HG02938 (cell line): Measurements from ENCODE around the gene HDAC2.
"Not testable (repeated sequence)": the region's sequence is repeated elsewhere in the genome, so short reads cannot be mapped to it uniquely, and the experiment has no call there.

Source experiments
- ATAC-seq: cut with Tn5 transposase; IDR thresholded peaks from one replicate; pipeline ENCODE4 v1.9.1; 2021; ENCODE audit warnings: mild to moderate bottlenecking, moderate library complexity; ENCODE audit not compliant: unreplicated experiment

The HDAC2 gene

GRCh38 chr6:113920663-113921267 lies 50.2 kb downstream of the HDAC2 start:
- peak; percentile 88 for ATAC-seq

DNA sequence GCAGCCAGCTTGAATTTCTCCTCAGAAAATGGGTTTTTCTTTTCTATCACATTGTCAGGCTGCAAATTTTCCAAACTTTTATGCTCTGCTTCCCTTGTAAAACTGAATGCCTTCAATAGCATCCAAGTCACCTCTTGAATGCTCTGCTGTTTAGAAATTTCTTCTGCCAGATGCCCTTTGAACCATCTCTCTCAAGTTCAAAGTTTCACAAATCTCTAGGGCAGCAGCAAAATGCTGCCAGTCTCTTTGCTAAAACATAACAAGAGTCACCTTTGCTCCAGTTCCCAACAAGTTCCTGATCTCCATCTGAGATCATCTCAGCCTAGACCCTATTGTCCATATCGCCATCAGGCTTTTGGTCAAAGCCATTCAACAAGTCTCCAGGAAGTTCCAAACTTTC lies 60.7 kb downstream of the HDAC2 start:
- ATAC-seq, result not testable (repeated sequence)

DNA sequence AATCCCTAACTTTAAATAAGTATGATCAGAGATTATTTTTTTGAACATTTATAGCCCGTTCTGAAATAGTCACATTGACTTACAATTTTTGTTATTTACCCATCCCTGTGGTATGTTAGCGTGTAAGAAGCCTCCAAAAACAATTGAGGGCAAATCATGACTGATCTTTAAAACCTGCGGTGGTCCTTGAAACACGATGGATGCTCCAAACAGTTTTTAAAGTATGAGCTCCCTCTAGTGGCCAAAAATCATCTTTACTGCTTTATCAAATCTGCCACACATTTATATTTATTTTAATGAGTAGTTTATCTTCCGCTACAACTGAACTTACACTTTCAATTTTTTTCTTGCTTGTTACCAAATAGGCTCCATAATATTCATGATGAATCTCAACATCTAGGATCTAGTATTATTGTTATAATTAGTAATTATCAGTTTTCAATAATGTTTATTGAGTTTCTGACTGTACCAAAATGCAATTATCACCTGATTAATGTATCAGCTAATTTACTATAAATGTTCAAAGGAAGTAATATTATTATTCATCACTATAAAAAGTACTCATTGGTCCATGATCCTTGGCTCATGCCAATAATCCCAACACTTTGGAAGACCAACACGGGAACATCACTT lies 61.6 kb downstream of the HDAC2 start:
- ATAC-seq, result no peak

DNA sequence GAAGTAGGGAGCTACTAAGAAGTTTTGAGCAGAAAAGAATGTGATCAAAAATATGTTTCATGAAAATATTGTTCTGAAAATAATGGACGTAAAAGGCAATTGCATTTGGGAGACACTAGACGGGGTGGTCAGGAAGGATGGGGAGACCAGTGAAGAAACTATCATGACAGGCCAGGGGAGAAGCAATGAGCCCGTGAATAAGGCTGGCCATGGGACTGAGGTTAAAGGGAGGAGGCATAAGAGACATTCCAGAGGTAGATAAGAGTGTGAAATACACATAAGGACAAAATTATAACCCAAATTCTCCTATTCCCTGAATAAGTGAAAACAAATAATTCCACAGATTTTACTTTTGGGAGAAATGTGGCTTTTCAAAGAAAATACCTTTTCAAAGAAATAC lies 62.1 kb downstream of the HDAC2 start:
- ATAC-seq, result no peak

DNA sequence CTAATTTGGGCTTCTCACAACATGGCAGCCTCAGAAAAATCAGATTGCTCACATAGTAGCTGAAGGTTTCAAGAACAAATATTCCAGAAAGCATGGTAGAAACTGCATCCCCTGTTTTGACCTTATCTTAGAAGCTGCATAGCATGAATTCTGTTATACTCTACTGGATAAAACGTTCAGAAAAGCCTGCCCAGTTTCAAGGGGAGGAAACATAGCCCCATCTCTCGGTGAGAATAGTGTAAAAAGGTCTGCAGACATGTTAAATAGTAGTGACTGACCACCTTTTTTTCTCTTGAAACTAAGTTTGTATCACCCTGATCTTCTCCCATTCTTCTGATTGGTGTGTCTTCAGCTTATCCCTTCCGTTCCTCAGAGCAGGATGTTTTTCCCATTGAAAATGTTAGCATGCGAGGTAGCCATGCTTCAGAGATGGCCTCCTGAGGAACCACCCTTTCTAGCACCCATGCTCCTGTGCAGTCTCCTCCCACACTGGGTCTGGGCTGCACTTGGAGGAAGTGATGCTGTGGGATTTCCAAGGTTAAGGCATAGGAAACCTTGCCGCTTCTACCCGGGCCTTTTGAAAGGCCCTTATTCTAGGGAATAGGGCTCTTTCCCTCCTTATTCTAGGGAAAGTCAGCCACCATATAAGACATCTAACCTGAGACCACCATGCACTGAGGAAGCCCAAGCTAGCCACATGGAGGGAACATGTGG lies 63.7 kb downstream of the HDAC2 start:
- no peak for ATAC-seq

GRCh38 chr6:113903666-113904330 lies 67.2 kb downstream of the HDAC2 start:
- no peak for ATAC-seq

GRCh38 chr6:113901482-113901881 lies 69.5 kb downstream of the HDAC2 start:
- ATAC-seq, result no peak

- ATAC-seq, result no peak
Observed at GRCh38 chr6:113894712-113895674, 76.0 kb downstream of the HDAC2 start.

DNA sequence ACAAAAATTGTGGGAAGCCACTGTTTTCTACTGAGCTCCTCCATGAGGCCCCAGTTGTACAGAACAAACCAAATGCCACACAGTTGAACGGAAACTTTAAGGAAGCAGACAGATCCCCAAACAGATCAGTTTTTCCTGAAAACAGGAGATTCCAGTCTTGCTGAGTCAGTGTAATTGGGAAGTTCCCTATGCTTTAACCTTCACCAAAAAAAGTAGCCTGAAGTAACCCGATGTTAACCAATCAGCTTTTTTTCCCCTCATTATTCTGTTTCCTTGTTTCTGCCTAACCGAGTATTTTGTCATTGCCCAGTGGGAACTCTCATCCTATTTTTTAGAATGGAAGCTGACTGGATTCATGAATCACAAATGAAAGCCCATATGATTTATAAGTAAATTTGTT lies 77.1 kb downstream of the HDAC2 start:
- no peak for ATAC-seq

DNA sequence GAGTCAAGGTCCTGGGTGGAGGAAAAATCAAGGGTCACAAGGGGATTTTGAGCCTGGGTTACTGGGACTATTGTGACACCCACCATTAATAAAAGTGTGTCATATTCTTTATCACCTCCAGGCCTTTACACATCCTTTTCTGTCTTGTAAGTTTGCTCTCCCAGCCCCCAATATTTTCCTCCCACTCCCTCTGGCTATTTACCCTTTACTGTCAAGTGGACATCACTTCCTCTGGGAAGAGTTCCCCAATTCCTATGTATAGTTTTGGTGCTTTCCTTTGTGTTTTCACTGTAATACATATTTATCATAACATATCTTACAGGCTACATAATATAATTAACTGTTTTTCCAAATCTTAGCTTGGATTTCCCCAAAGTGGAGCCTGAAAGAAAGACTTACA lies 77.5 kb downstream of the HDAC2 start:
- no peak for ATAC-seq

DNA sequence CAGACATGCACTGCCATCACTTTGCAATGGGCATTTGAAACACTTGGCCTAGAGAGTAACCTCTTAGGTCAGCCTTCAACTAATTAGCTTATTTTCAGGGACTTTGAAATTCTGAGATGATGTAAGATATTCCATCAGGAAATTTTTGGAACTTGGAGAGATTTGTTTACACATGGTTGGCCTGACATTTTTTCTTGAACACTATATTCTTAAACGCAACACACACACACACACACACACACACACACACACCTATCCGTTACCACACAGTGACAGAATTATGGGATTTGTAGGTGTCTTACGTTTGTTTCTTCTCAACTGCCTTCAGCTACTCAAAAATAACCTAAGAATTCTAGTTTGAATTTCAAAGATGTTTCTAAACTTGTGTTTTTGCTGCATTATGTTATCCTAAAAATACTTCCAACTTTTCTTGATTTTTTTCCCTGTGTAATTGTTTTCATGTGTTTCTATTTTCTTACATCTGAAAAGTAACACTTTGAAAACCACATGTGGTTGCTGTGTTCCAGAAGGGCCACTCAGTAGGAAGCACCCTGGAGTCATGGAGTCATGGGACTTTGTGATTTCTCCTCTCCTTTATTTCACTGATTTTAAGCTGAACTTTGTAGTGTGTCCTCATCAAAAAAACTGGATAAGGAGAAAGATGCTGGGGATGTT lies 81.9 kb downstream of the HDAC2 start:
- no peak for ATAC-seq

DNA sequence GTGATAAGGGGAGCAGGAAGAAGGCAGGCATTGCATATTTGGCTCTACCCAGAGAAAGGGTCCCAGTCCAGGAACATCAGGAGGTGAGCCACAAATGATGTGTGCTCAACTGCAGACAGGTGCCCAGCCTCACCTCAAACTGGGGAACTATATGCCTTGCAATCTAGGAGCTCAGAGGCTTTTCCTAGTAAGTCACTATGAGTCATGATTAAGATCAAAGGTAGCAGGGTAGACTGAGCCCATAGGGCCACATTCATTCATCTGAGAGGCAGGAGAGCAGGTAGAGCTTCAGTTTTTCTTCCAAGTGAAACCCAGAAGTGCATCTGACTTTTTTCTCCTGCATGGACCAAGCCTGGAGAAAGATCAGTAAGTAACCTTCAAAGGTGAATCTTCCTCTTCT lies 82.5 kb downstream of the HDAC2 start:
- no peak for ATAC-seq

DNA sequence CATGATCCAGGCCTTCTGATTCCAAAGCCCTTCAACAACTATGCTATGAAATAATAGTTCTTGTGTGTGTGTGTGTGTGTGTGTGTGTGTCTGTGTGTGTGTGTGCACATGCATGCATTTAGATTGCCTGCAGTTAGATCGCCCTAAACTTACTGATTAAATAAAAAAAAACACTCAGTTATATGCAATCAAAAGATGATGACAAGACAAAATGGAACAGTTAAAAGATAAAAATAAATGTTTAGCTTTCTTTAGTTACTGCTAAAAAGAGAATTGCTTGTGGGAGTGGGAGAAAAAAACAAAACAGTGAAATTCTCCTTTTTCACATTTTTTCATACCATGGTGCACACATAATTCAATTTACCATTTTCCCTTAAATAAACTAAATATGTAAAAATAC lies 84.4 kb downstream of the HDAC2 start:
- no peak for ATAC-seq

DNA sequence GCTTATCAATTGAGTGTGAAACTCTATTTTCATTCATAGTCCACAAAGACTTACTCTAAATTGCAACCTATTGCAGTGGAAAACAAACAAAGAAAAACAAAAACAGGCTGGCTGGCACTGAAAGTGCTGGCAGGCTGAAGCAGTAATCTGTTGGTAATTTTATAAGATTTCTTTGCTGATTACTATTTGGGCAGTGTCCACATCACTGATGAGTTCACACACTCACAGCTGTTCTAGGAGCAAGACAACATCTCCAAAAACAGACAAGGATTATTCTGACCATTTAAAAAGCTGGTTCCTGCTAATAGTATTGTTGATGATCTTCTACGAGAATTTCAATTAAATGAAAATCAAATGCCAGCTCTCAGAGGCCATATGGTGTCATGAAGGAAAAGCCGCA lies 86.9 kb downstream of the HDAC2 start:
- no peak for ATAC-seq
